NCI-H2196 (cell line): ENCODE measurements around the gene PRIMA1.

Experiments
- DNase-seq: peaks from one replicate; lab custom pipeline; 2025; ENCODE audit not compliant: unreplicated experiment; lab: John Stamatoyannopoulos, UW

The PRIMA1 gene

GRCh38 chr14:93733631-93734030 lies 54.7 kb downstream of the PRIMA1 start:
- DNase-seq = no peak

GRCh38 chr14:93733231-93733630 lies 55.1 kb downstream of the PRIMA1 start:
- no peak for DNase-seq

GRCh38 chr14:93732524-93732923 lies 55.8 kb downstream of the PRIMA1 start:
- no peak for DNase-seq

- peak; percentile 9 for DNase-seq
These were observed 56.5 kb downstream of the PRIMA1 start for GRCh38 chr14:93731753-93732152.

GRCh38 chr14:93729993-93730392 lies 58.3 kb downstream of the PRIMA1 start:
- DNase-seq = no peak

GRCh38 chr14:93728651-93729016 lies 59.7 kb downstream of the PRIMA1 start:
- DNase-seq = no peak

- no peak for DNase-seq
These were observed 60.2 kb downstream of the PRIMA1 start for GRCh38 chr14:93727917-93728650.

- no peak for DNase-seq
These were observed 61.1 kb downstream of the PRIMA1 start for GRCh38 chr14:93727039-93727740.

GRCh38 chr14:93725993-93726392 lies 62.3 kb downstream of the PRIMA1 start:
- DNase-seq = no peak

GRCh38 chr14:93725002-93725582 lies 63.2 kb downstream of the PRIMA1 start:
- no peak for DNase-seq

GRCh38 chr14:93723001-93723400 lies 65.3 kb downstream of the PRIMA1 start:
- no peak for DNase-seq

- DNase-seq = no peak
These were observed 67.3 kb downstream of the PRIMA1 start for GRCh38 chr14:93720981-93721483.

GRCh38 chr14:93720076-93720815 lies 68.0 kb downstream of the PRIMA1 start:
- DNase-seq = no peak

GRCh38 chr14:93719256-93719655 lies 69.0 kb downstream of the PRIMA1 start:
- no peak for DNase-seq

GRCh38 chr14:93717668-93718320 lies 70.5 kb downstream of the PRIMA1 start:
- DNase-seq = no peak

GRCh38 chr14:93716746-93717667 lies 71.3 kb downstream of the PRIMA1 start:
- no peak for DNase-seq

GRCh38 chr14:93716002-93716745 lies 72.1 kb downstream of the PRIMA1 start:
- no peak for DNase-seq

GRCh38 chr14:93715279-93715927 lies 72.9 kb downstream of the PRIMA1 start:
- no peak for DNase-seq

- DNase-seq = no peak
These were observed 73.7 kb downstream of the PRIMA1 start for GRCh38 chr14:93714605-93715004.
